Thyroid gland (tissue), 4 donors: Measurements from ENCODE around the gene RBM19. TPM values are rescaled to one million over a fixed set of nuclear protein-coding genes. Genes with fewer than 3 reads are reported as not detected.

ENCODE experiments used
- DNase-seq, 2 donors: peaks; one replicate each; pipeline ENCODE4 v3.0.0-alpha.2; 2019
- H3K27ac ChIP-seq, 3 donors: fragments of 200-600 bp; sonication (generic); 1 replicate in 2 of 3; 2 replicates in 1 of 3; pipeline ENCODE4 v1.5.1; 2016 to 2019; ENCODE audit warnings: mild to moderate bottlenecking in 1 of 3, moderate library complexity in 1 of 3
- H3K27me3 ChIP-seq: fragments of 200-600 bp; sonication (generic); one replicate; pipeline ENCODE4 v1.5.1; 2019
- H3K36me3 ChIP-seq, 2 donors: fragments of 200-600 bp; sonication (generic); one replicate each; pipeline ENCODE4 v1.5.1; 2016 to 2019
- H3K4me1 ChIP-seq, 2 donors: fragments of 200-600 bp; sonication (generic); one replicate each; pipeline ENCODE4 v1.5.1; 2017 to 2019
- H3K4me3 ChIP-seq, 3 donors: fragments of 200-600 bp; sonication (generic); replicated peaks in 1 of 3; 1 replicate in 2 of 3; 2 replicates in 1 of 3; pipeline ENCODE4 v1.5.1; 2016; ENCODE audit warnings: mild to moderate bottlenecking in 1 of 3
- H3K9me3 ChIP-seq: fragments of 200-600 bp; sonication (generic); one replicate; pipeline ENCODE4 v1.5.1; 2017
- CTCF ChIP-seq, 6 experiments: fragments of 200-600 bp in 3 of 6; fragments of 450-650 bp in 3 of 6; sonication (generic) in 3 of 6; IDR thresholded peaks; one replicate each; pipeline ENCODE4 v1.5.1; 2016 to 2019; ENCODE audit warnings: antibody characterized with exemption in 6 of 6, mild to moderate bottlenecking in 2 of 6, inconsistent platforms in 1 of 6, moderate library complexity in 1 of 6
- POLR2A ChIP-seq, 2 donors: fragments of 450-650 bp; IDR thresholded peaks; one replicate each; pipeline ENCODE4 v1.6.1; 2017; ENCODE audit warnings: antibody characterized with exemption in 2 of 2, mild to moderate bottlenecking in 2 of 2, moderate library complexity in 1 of 2
- WGBS, 2 donors: methylation state at CpG; one replicate each; pipeline ENCODE4 v1.1.5; 2017; 5-methylcytosine and 5-hydroxymethylcytosine counted together
- intact Hi-C: fragments of 100-400 bp; cut with DNase I; formaldehyde crosslinking; loops from one replicate; pipeline ENCODE4 v1.15.1; 2023
- total RNA-seq, 4 donors: library from RNA; depleted of rRNA; stranded (reverse); fragments of >200 nt; gene quantifications; one replicate each; pipeline ENCODE4 v1.2.3, GENCODE V29; 2016

Gene RBM19
- 10 to 100 TPM; 27.3 to 40.6 (median 36.1) TPM for total RNA-seq

- H3K4me1 ChIP-seq, result peaks cover 9 to 16% of the 10 kb centered on the region in 2 donors
- peaks cover 12% of the 10 kb centered on the region in 2 donors for H3K36me3 ChIP-seq
- intact Hi-C loops, result no loop called here
- peak within 1 kb of the TSS; percentile 36 to 77 (median 43) for H3K4me3 ChIP-seq
- WGBS, 2 donors, result 0 to 1% methylated on average over 43 to 44 of the region's 46 CpGs
- no peaks in the 10 kb centered on the region for H3K9me3 ChIP-seq
- peak within 1 kb of the TSS in 2 of 3 donors; percentile 21 to 50 for H3K27ac ChIP-seq
- DNase-seq, result peak; percentile 97 to 98
- TF ChIP-seq POLR2A (IDR thresholded peaks at IDR 0.05) (peak in 1 of 2 donors; percentile 67), CTCF (IDR thresholded peaks at IDR 0.05) (peak; percentile 74 to 95 (median 84))
- H3K27me3 ChIP-seq, result no peaks in the 10 kb centered on the region
Measured at GRCh38 chr12:113965951-113966797, at the start of gene RBM19. TSS of gene RBM19 (minus strand) at chr12:113966325. CDS start at chr12:113966227, 98 bp downstream.

- H3K9me3 ChIP-seq, result no peaks in the 10 kb centered on the region
- intact Hi-C loops, result no loop called here
- no peak for DNase-seq
- no peak overlapping the region for H3K27ac ChIP-seq
- H3K4me3 ChIP-seq, result no peak overlapping the region
- no peaks in the 10 kb centered on the region for H3K36me3 ChIP-seq
- WGBS, 2 donors, result 38 to 52% methylated on average over 7 of the region's 7 CpGs
- TF ChIP-seq POLR2A (IDR thresholded peaks at IDR 0.05) (no peak), CTCF (IDR thresholded peaks at IDR 0.05) (no peak)
- no peaks in the 10 kb centered on the region for H3K27me3 ChIP-seq
- no peaks in the 10 kb centered on the region for H3K4me1 ChIP-seq
Measured at GRCh38 chr12:114015851-114016250, 49.7 kb upstream of the RBM19 start.

- intact Hi-C loops, result no loop called here
- no peak for DNase-seq
- Histone ChIP-seq H3K9me3 (no peaks in the 10 kb centered on the region), H3K27ac (no peak overlapping the region), H3K27me3 (no peaks in the 10 kb centered on the region), H3K4me3 (no peak overlapping the region), H3K36me3 (no peaks in the 10 kb centered on the region), H3K4me1 (no peaks in the 10 kb centered on the region)
- WGBS, 2 donors, result 48 to 49% methylated on average over 6 of the region's 6 CpGs
- no peak for TF ChIP-seq CTCF (IDR thresholded peaks at IDR 0.05)
- no peak for TF ChIP-seq POLR2A (IDR thresholded peaks at IDR 0.05)
Measured at GRCh38 chr12:114013575-114014345, 47.6 kb upstream of the RBM19 start.

GRCh38 chr12:114012744-114013431, 46.8 kb upstream of the RBM19 start:
- H3K4me3 ChIP-seq, result no peak overlapping the region
- H3K4me1 ChIP-seq, result no peaks in the 10 kb centered on the region
- H3K36me3 ChIP-seq, result no peaks in the 10 kb centered on the region
- 63% methylated on average over 1 of the region's 3 CpGs; no CpG with 5 or more reads in 1 of the 2 donors for WGBS, 2 donors
- H3K27ac ChIP-seq, result no peak overlapping the region
- no peak for TF ChIP-seq CTCF (IDR thresholded peaks at IDR 0.05)
- DNase-seq, result no peak
- H3K9me3 ChIP-seq, result no peaks in the 10 kb centered on the region
- intact Hi-C loops, result no loop called here
- H3K27me3 ChIP-seq, result no peaks in the 10 kb centered on the region
